ENCODE measurements around the gene OR1F1. TPM values are rescaled to one million over a fixed set of nuclear protein-coding genes. Genes with fewer than 3 reads are reported as not detected.

OR1F1 gene
- total RNA-seq, 2 experiments from 2014 or later, result not detected

GRCh38 chr16:3182608-3183444 is 5.2 kb upstream of the OR1F1 start:
- Mint-ChIP-seq H3K27ac (peak overlapping the region; percentile 62), H3K36me3 (ENCODE audit: low read depth) (peaks cover 13% of the 10 kb centered on the region), H3K9me3 (peaks cover 6% of the 10 kb centered on the region), H3K27me3 (peaks cover 79% of the 10 kb centered on the region), H3K4me1 (peaks cover 34% of the 10 kb centered on the region), H3K4me3 (peak overlapping the region; percentile 61)
- ChIA-PET CTCF (interaction anchor here (0.6 to 2.0 kb wide), 3 partner anchors 9 to 295 kb away, joined by 4 to 7 read pairs (median 5); no protein-coding TSS in a partner anchor), POLR2A (interaction anchor here (1.0 to 2.2 kb wide), 5 partner anchors 8 to 100 kb away, joined by 3 to 7 read pairs (median 4); partner anchors contain the start of gene ZNF263)
- peak; percentile 47 for DNase-seq

- peaks cover 40% of the 10 kb centered on the region for H3K4me1 Mint-ChIP-seq
These were observed 4.4 kb upstream of the OR1F1 start for GRCh38 chr16:3183445-3184139.

GRCh38 chr16:3186946-3187690 is 886 bp upstream of the OR1F1 start:
- H3K4me1 Mint-ChIP-seq, result peaks cover 68% of the 10 kb centered on the region
- H3K27ac Mint-ChIP-seq, result no peak overlapping the region

More at GRCh38 chr16:3183445-3184139, 4.4 kb upstream of the OR1F1 start:
- POLR2A ChIA-PET, result interaction anchor here (0.7 to 2.2 kb wide), 6 partner anchors 11 to 326 kb away, joined by 3 to 7 read pairs (median 4); partner anchors contain the start of gene ZNF263
- peaks cover 6% of the 10 kb centered on the region for H3K9me3 Mint-ChIP-seq
- peak overlapping the region; percentile 60 for H3K27ac Mint-ChIP-seq
- CTCF ChIA-PET, result interaction anchor here (0.7 to 2.0 kb wide), 3 partner anchors 8 to 54 kb away, joined by 3 to 7 read pairs (median 4); no protein-coding TSS in a partner anchor
- DNase-seq, result no peak
- peak overlapping the region; percentile 57 for H3K4me3 Mint-ChIP-seq
- peaks cover 79% of the 10 kb centered on the region for H3K27me3 Mint-ChIP-seq
- peaks cover 13% of the 10 kb centered on the region for H3K36me3 Mint-ChIP-seq (ENCODE audit: low read depth)

GRCh38 chr16:3188675-3188924 is 596 bp downstream of the OR1F1 start:
- Mint-ChIP-seq H3K4me1 (peaks cover 56% of the 10 kb centered on the region), H3K4me3 (peak overlapping the region; percentile 71), H3K27ac (peak overlapping the region; percentile 78), H3K27me3 (peaks cover 65% of the 10 kb centered on the region), H3K9me3 (peaks cover 12% of the 10 kb centered on the region), H3K36me3 (ENCODE audit: low read depth) (peaks cover 29% of the 10 kb centered on the region)
- CTCF ChIA-PET, result interaction anchor here (1.0 to 1.4 kb wide), 3 partner anchors 23 to 157 kb away, joined by 3 read pairs; no protein-coding TSS in a partner anchor
- DNase-seq, result no peak
- POLR2A ChIA-PET, result interaction anchor here (0.7 to 3.0 kb wide), 11 partner anchors 17 to 94 kb away, joined by 3 to 11 read pairs (median 3); partner anchors contain the start of genes ZNF200 and ZNF263

More at GRCh38 chr16:3186946-3187690, 886 bp upstream of the OR1F1 start:
- ChIA-PET POLR2A (interaction anchor here (1.1 to 3.0 kb wide), 2 partner anchors 16 to 47 kb away, joined by 3 to 11 read pairs; partner anchors contain the start of gene ZNF200), CTCF (interaction anchor here (0.8 to 1.0 kb wide), 2 partner anchors 73 to 159 kb away, joined by 3 read pairs; no protein-coding TSS in a partner anchor)
- no peak for DNase-seq
- Mint-ChIP-seq H3K4me3 (no peak overlapping the region), H3K36me3 (ENCODE audit: low read depth) (peaks cover 30% of the 10 kb centered on the region), H3K27me3 (peaks cover 77% of the 10 kb centered on the region), H3K9me3 (peaks cover 12% of the 10 kb centered on the region)

- ChIA-PET POLR2A (interaction anchor here (0.6 to 3.0 kb wide), 13 partner anchors 17 to 95 kb away, joined by 3 to 11 read pairs (median 3); partner anchors contain the start of genes ZNF200 and ZNF263), CTCF (interaction anchor here (1.0 to 1.4 kb wide), 3 partner anchors 23 to 157 kb away, joined by 3 read pairs; no protein-coding TSS in a partner anchor)
- DNase-seq, result peak; percentile 60
- peaks cover 50% of the 10 kb centered on the region for H3K4me1 Mint-ChIP-seq
- H3K4me3 Mint-ChIP-seq, result peak overlapping the region; percentile 71
- peak overlapping the region; percentile 78 for H3K27ac Mint-ChIP-seq
- peaks cover 64% of the 10 kb centered on the region for H3K27me3 Mint-ChIP-seq
- peaks cover 23% of the 10 kb centered on the region for H3K36me3 Mint-ChIP-seq (ENCODE audit: low read depth)
- peaks cover 16% of the 10 kb centered on the region for H3K9me3 Mint-ChIP-seq
These were observed 1.2 kb downstream of the OR1F1 start for GRCh38 chr16:3188925-3189825.

- peak overlapping the region; percentile 78 for H3K27ac Mint-ChIP-seq
- H3K36me3 Mint-ChIP-seq (ENCODE audit: low read depth), result peaks cover 20% of the 10 kb centered on the region
- ChIA-PET POLR2A (interaction anchor here (1.0 to 3.0 kb wide), 6 partner anchors 18 to 93 kb away, joined by 3 to 11 read pairs (median 5); partner anchors contain the start of genes ZNF200 and ZNF263), CTCF (interaction anchor here (1.4 kb wide), 2 partner anchors 24 to 158 kb away, joined by 3 read pairs; no protein-coding TSS in a partner anchor)
- peaks cover 47% of the 10 kb centered on the region for H3K4me1 Mint-ChIP-seq
- no peak for DNase-seq
- peaks cover 19% of the 10 kb centered on the region for H3K9me3 Mint-ChIP-seq
- peak overlapping the region; percentile 71 for H3K4me3 Mint-ChIP-seq
- H3K27me3 Mint-ChIP-seq, result peaks cover 67% of the 10 kb centered on the region
These were observed 1.9 kb downstream of the OR1F1 start for GRCh38 chr16:3189869-3190268.

GRCh38 chr16:3190949-3191353 is 2.9 kb downstream of the OR1F1 start:
- peak overlapping the region; percentile 71 for H3K4me3 Mint-ChIP-seq
- peaks cover 20% of the 10 kb centered on the region for H3K36me3 Mint-ChIP-seq (ENCODE audit: low read depth)
- H3K27me3 Mint-ChIP-seq, result peaks cover 63% of the 10 kb centered on the region
- H3K27ac Mint-ChIP-seq, result peak overlapping the region; percentile 63
- peaks cover 18% of the 10 kb centered on the region for H3K9me3 Mint-ChIP-seq
- peaks cover 46% of the 10 kb centered on the region for H3K4me1 Mint-ChIP-seq
- DNase-seq, result peak; percentile 37
- CTCF ChIA-PET, result interaction anchor here (0.6 kb wide), 1 partner anchor 32 kb away, joined by 3 read pairs; no protein-coding TSS in a partner anchor
- POLR2A ChIA-PET, result interaction anchor here (0.9 to 2.4 kb wide), 4 partner anchors 9 to 115 kb away, joined by 3 to 10 read pairs (median 4); partner anchors contain the start of genes TIGD7, ZNF200, ZNF263 and ZNF75A

- H3K36me3 Mint-ChIP-seq (ENCODE audit: low read depth), result peaks cover 20% of the 10 kb centered on the region
- H3K9me3 Mint-ChIP-seq, result peaks cover 13% of the 10 kb centered on the region
- H3K27me3 Mint-ChIP-seq, result peaks cover 55% of the 10 kb centered on the region
- ChIA-PET POLR2A (interaction anchor here (0.6 to 1.2 kb wide), 2 partner anchors 43 to 81 kb away, joined by 3 read pairs; partner anchors contain the start of gene ZNF200), CTCF (interaction anchor here (0.6 to 0.8 kb wide), 2 partner anchors 43 to 220 kb away, joined by 3 to 4 read pairs; partner anchors contain the start of gene ZNF200)
- DNase-seq, result no peak
- no peak overlapping the region for H3K27ac Mint-ChIP-seq
- no peak overlapping the region for H3K4me3 Mint-ChIP-seq
- peaks cover 38% of the 10 kb centered on the region for H3K4me1 Mint-ChIP-seq
These were observed 4.5 kb downstream of the OR1F1 start for GRCh38 chr16:3192476-3193019.

- H3K27me3 Mint-ChIP-seq, result peaks cover 53% of the 10 kb centered on the region
- POLR2A ChIA-PET, result interaction anchor here (0.6 to 1.2 kb wide), 2 partner anchors 42 to 80 kb away, joined by 3 read pairs; partner anchors contain the start of gene ZNF200
- CTCF ChIA-PET, result interaction anchor here (0.6 kb wide), 1 partner anchor 219 kb away, joined by 4 read pairs; no protein-coding TSS in a partner anchor
These were observed 5.5 kb downstream of the OR1F1 start for GRCh38 chr16:3193221-3194212.

GRCh38 chr16:3194792-3195191 is 6.8 kb downstream of the OR1F1 start:
- ChIA-PET POLR2A (no interaction called here), CTCF (no interaction called here)
- H3K4me1 Mint-ChIP-seq, result peaks cover 18% of the 10 kb centered on the region
- peaks cover 9% of the 10 kb centered on the region for H3K36me3 Mint-ChIP-seq (ENCODE audit: low read depth)
- peaks cover 45% of the 10 kb centered on the region for H3K27me3 Mint-ChIP-seq
- no peak for DNase-seq
- H3K27ac Mint-ChIP-seq, result no peak overlapping the region
- H3K9me3 Mint-ChIP-seq, result peaks cover 12% of the 10 kb centered on the region
- H3K4me3 Mint-ChIP-seq, result no peak overlapping the region

More at GRCh38 chr16:3193221-3194212, 5.5 kb downstream of the OR1F1 start:
- Mint-ChIP-seq H3K4me3 (no peak overlapping the region), H3K36me3 (ENCODE audit: low read depth) (peaks cover 17% of the 10 kb centered on the region), H3K27ac (no peak overlapping the region), H3K9me3 (peaks cover 13% of the 10 kb centered on the region), H3K4me1 (peaks cover 30% of the 10 kb centered on the region)
- no peak for DNase-seq

Measured in activated CD4-positive, alpha-beta memory T cell treated with anti-CD3 and anti-CD28 coated beads, Interleukin-2, amount 10 ng/mL, durations not matched to agents 7 days and 5 days (primary cell).